Peyer's patch (tissue), 4 donors: ENCODE data around the gene RBMS1.

Experiments used
- POLR2A ChIP-seq, 2 donors: fragments of 450-650 bp; IDR thresholded peaks; one replicate each; pipeline ENCODE4 v1.5.1; 2017; ENCODE audit warnings: antibody characterized with exemption in 2 of 2, mild to moderate bottlenecking in 2 of 2, moderate library complexity in 2 of 2
- TF ChIP-seq, protein P1 (sequence below), 6 experiments: fragments of 450-650 bp in 4 of 6; fragments of 200-600 bp in 2 of 6; sonication (generic) in 1 of 6; IDR thresholded peaks; one replicate each; pipeline ENCODE4 v1.5.1; 2017 to 2019; ENCODE audit warnings: antibody characterized with exemption in 6 of 6, mild to moderate bottlenecking in 3 of 6, moderate library complexity in 1 of 6

DNA sequence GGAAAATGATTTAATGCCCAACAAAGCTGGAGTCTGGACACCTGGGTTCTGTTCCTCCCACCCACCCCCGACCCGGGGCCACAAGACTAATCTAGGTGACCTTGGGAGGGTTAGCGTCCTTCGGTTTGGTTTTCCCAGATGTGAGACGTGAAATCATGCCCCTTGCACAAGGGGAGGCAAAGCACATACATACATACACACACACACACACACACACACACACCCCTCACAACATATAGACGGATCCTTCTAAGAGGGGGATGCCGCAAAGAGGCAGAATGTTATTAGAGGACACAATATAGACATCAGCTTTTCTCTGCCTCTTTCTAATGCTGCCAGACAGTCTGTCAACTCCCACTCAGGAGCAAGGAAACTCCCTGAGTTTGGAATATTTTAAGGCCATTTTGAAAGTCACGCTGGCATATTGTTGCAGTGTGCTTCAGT lies 616 bp upstream of the RBMS1 start:
- TF ChIP-seq POLR2A (IDR thresholded peaks at IDR 0.05), result no peak
- TF ChIP-seq, protein P1, sequence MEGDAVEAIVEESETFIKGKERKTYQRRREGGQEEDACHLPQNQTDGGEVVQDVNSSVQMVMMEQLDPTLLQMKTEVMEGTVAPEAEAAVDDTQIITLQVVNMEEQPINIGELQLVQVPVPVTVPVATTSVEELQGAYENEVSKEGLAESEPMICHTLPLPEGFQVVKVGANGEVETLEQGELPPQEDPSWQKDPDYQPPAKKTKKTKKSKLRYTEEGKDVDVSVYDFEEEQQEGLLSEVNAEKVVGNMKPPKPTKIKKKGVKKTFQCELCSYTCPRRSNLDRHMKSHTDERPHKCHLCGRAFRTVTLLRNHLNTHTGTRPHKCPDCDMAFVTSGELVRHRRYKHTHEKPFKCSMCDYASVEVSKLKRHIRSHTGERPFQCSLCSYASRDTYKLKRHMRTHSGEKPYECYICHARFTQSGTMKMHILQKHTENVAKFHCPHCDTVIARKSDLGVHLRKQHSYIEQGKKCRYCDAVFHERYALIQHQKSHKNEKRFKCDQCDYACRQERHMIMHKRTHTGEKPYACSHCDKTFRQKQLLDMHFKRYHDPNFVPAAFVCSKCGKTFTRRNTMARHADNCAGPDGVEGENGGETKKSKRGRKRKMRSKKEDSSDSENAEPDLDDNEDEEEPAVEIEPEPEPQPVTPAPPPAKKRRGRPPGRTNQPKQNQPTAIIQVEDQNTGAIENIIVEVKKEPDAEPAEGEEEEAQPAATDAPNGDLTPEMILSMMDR (IDR thresholded peaks at IDR 0.05), result no peak
